A549 (cell line): ENCODE results near the gene ZNF423. TPM values are rescaled to one million over a fixed set of nuclear protein-coding genes. Genes with fewer than 3 reads are reported as not detected.

Source experiments
- ATAC-seq, 2 experiments: fragments of 200-7000 bp in 1 of 2; fragments of >200 bp in 1 of 2; cut with Nextera tagmentation in 1 of 2; cut with Tn5 transposase in 1 of 2; 3 replicates each; pipeline versions ENCODE4 v1.8.0 to v1.9.1; 2018 to 2020; ENCODE audit warnings: mild to moderate bottlenecking in 1 of 2, moderate library complexity in 1 of 2
- CTCF ChIA-PET: fragments of 300-600 bp; sonication (Branson Sonifier 250); formaldehyde crosslinking; extraction: SDS; loops from one replicate; lab custom pipeline; 2021; ENCODE audit warnings: antibody characterized with exemption, inconsistent platforms; lab: Yijun Ruan, JAX
- POLR2A ChIA-PET: fragments of 350-600 bp; formaldehyde crosslinking; extraction: SDS; loops from one replicate; lab custom pipeline; 2021; ENCODE audit warnings: antibody characterized with exemption, inconsistent platforms; lab: Yijun Ruan, JAX
- DNase-seq, 2 experiments: peaks; one replicate each; pipeline versions ENCODE4 v3.0.0 to v3.0.0-alpha.2; 2011 to 2016; ENCODE audit warnings: low read depth in 1 of 2, low spot score in 1 of 2
- FAIRE-seq: peaks from 2 replicates; lab custom pipeline; 2011; peaks lifted over from hg19 to GRCh38; lab: Jason Lieb, UNC
- H3K27ac ChIP-seq, 2 experiments: fragments of >200 bp; sonication (Bioruptor Twin); formaldehyde crosslinking; 3 replicates each; pipeline ENCODE4 v1.5.1; 2016 to 2017
- H3K4me1 ChIP-seq: fragments of >200 bp; sonication (Bioruptor Twin); formaldehyde crosslinking; 3 replicates; pipeline ENCODE4 v1.6.1; 2016
- H3K4me2 ChIP-seq: fragments of >200 bp; sonication (Bioruptor Twin); formaldehyde crosslinking; 3 replicates; pipeline ENCODE4 v1.6.1; 2016
- H3K4me3 ChIP-seq: fragments of >200 bp; sonication (Bioruptor Twin); formaldehyde crosslinking; 3 replicates; pipeline ENCODE4 v1.5.1; 2016
- H3K9me3 ChIP-seq: fragments of >200 bp; sonication (Bioruptor Twin); formaldehyde crosslinking; 3 replicates; pipeline ENCODE4 v1.6.1; 2016
- ATOH8 ChIP-seq: fragments of 250-450 bp; sonication (Bioruptor Pico); IDR thresholded peaks from 2 replicates; pipeline ENCODE4 v1.5.0; 2020; ENCODE audit warnings: low read depth, mild to moderate bottlenecking, moderate library complexity
- CBX2 ChIP-seq: fragments of 200-600 bp; sonication (generic); IDR thresholded peaks from 2 replicates; pipeline ENCODE4 v1.6.1; 2016; ENCODE audit warnings: low read depth, mild to moderate bottlenecking, borderline replicate concordance
- CBX8 ChIP-seq: fragments of 200-600 bp; sonication (generic); IDR thresholded peaks from 2 replicates; pipeline ENCODE4 v1.6.1; 2016
- CEBPB ChIP-seq, 2 experiments: fragments of >200 bp in 1 of 2; sonication (Bioruptor Twin) in 1 of 2; formaldehyde crosslinking in 1 of 2; IDR thresholded peaks; 2 replicates each; pipeline ENCODE4 v1.6.1; 2012 to 2016
- CHD2 ChIP-seq: fragments of 150-350 bp; IDR thresholded peaks from 2 replicates; pipeline ENCODE4 v1.6.1; 2014; ENCODE audit warnings: low read length; ENCODE audit not compliant: partially characterized antibody
- E2F6 ChIP-seq: IDR thresholded peaks from 2 replicates; pipeline ENCODE4 v1.6.1; 2012; ENCODE audit warnings: low read depth, borderline replicate concordance
- EP300 ChIP-seq, 2 experiments: fragments of >200 bp; sonication (Bioruptor Twin); formaldehyde crosslinking; IDR thresholded peaks; 2 replicates in 1 of 2; 3 replicates in 1 of 2; pipeline ENCODE4 v1.6.1; 2016 to 2017
- HDAC2 ChIP-seq: fragments of 200-600 bp; sonication (generic); IDR thresholded peaks from 2 replicates; pipeline ENCODE4 v1.6.1; 2016
- HEYL ChIP-seq: fragments of 250-450 bp; sonication (Bioruptor Pico); IDR thresholded peaks from 2 replicates; pipeline ENCODE4 v1.8.0; 2021; ENCODE audit warnings: mild to moderate bottlenecking, moderate library complexity
- HOXA7 ChIP-seq: fragments of 250-450 bp; sonication (Bioruptor Pico); IDR thresholded peaks from 2 replicates; pipeline ENCODE4 v1.5.0; 2020; ENCODE audit warnings: mild to moderate bottlenecking, moderate library complexity
- HOXB13 ChIP-seq: fragments of 250-450 bp; sonication (Bioruptor Pico); IDR thresholded peaks from 2 replicates; pipeline ENCODE4 v1.5.0; 2020; ENCODE audit warnings: low read depth, mild to moderate bottlenecking, moderate library complexity
- JUN ChIP-seq, 2 experiments: fragments of >200 bp; sonication (Bioruptor Twin); formaldehyde crosslinking; IDR thresholded peaks; 2 replicates in 1 of 2; 3 replicates in 1 of 2; pipeline ENCODE4 v1.6.1; 2016 to 2017
- JUNB ChIP-seq: fragments of >200 bp; sonication (Bioruptor Twin); formaldehyde crosslinking; IDR thresholded peaks from 2 replicates; pipeline ENCODE4 v1.6.1; 2016
- KDM1A ChIP-seq: fragments of 200-600 bp; sonication (generic); IDR thresholded peaks from 2 replicates; pipeline ENCODE4 v1.6.1; 2016; ENCODE audit warnings: low read depth, mild to moderate bottlenecking
- KDM5A ChIP-seq: fragments of 200-600 bp; sonication (generic); IDR thresholded peaks from 2 replicates; pipeline ENCODE4 v1.6.1; 2016; ENCODE audit warnings: antibody characterized with exemption, mild to moderate bottlenecking
- MAX ChIP-seq: IDR thresholded peaks from 2 replicates; pipeline ENCODE4 v1.6.1; 2012
- MYC ChIP-seq: IDR thresholded peaks from 2 replicates; pipeline ENCODE4 v1.6.1; 2012; ENCODE audit warnings: mild to moderate bottlenecking, inconsistent platforms, low read length, improper control_type of control experiment, borderline replicate concordance
- NFE2L2 ChIP-seq: fragments of 150-350 bp; conservative IDR thresholded peaks from 2 replicates; pipeline ENCODE4 v1.6.1; 2014; ENCODE audit warnings: low read length
- NPAS2 ChIP-seq: fragments of 250-450 bp; sonication (Bioruptor Pico); IDR thresholded peaks from 2 replicates; pipeline ENCODE4 v1.8.0; 2022; ENCODE audit warnings: mild to moderate bottlenecking, moderate library complexity, borderline replicate concordance
- POLR2AphosphoS2 ChIP-seq: conservative IDR thresholded peaks from 2 replicates; pipeline ENCODE4 v1.6.1; 2012; ENCODE audit warnings: low read length, improper control_type of control experiment, inconsistent platforms
- RARB ChIP-seq: fragments of 250-450 bp; sonication (Bioruptor Pico); IDR thresholded peaks from 2 replicates; pipeline ENCODE4 v1.8.0; 2021; ENCODE audit warnings: mild to moderate bottlenecking, moderate library complexity
- RNF2 ChIP-seq: fragments of 200-600 bp; sonication (generic); IDR thresholded peaks from 2 replicates; pipeline ENCODE4 v1.6.1; 2016; ENCODE audit warnings: low read depth, mild to moderate bottlenecking, antibody characterized with exemption, moderate library complexity, borderline replicate concordance
- SMC3 ChIP-seq: fragments of >200 bp; sonication (Bioruptor Twin); formaldehyde crosslinking; IDR thresholded peaks from 3 replicates; pipeline ENCODE4 v1.6.1; 2018; ENCODE audit warnings: inconsistent platforms
- TP53 ChIP-seq: fragments of 250-450 bp; sonication (Bioruptor Pico); IDR thresholded peaks from 2 replicates; pipeline ENCODE4 v1.5.0; 2021; ENCODE audit warnings: mild to moderate bottlenecking, moderate library complexity
- USF2 ChIP-seq: fragments of 450-650 bp; IDR thresholded peaks from 2 replicates; pipeline ENCODE4 v1.6.1; 2014; ENCODE audit warnings: antibody characterized with exemption
- ZNF302 ChIP-seq: fragments of 250-450 bp; sonication (Bioruptor Pico); IDR thresholded peaks from 2 replicates; pipeline ENCODE4 v1.9.0; 2021; ENCODE audit warnings: inconsistent platforms, mild to moderate bottlenecking, moderate library complexity
- WGBS: methylation state at CpG from one replicate; pipeline ENCODE4 v1.1.6; 2017; ENCODE audit errors: missing lambda C conversion rate; 5-methylcytosine and 5-hydroxymethylcytosine counted together
- polyA plus RNA-seq, 4 experiments: library from polyadenylated mRNA; depleted of rRNA in 3 of 4; stranded (reverse); fragments of >200 nt; fragmentation: RNase III in 1 of 4; extraction: RNeasy Plus Mini Kit Qiagen cat#74134 plus additional on column Dnase treatment in 1 of 4; gene quantifications; 2 replicates in 3 of 4; 3 replicates in 1 of 4; pipeline ENCODE4 v1.2.3, GENCODE V29; 2011 to 2017

Gene ZNF423
- polyA plus RNA-seq, 2 of the 4 experiments (the other 2 are of a cell fraction): 0.04 to 0.10 TPM

- CTCF ChIA-PET: no interaction called here
- DNase-seq (no peak), FAIRE-seq (no peak), ATAC-seq (no peak)
- TF ChIP-seq HOXB13 (CRISPR knock-in tag) (no peak), HEYL (CRISPR knock-in tag) (no peak), HOXA7 (CRISPR knock-in tag) (no peak), USF2 (no peak), NPAS2 (CRISPR knock-in tag) (no peak), ATOH8 (CRISPR knock-in tag) (no peak), MYC (no peak), RARB (CRISPR knock-in tag) (no peak), CBX8 (no peak)
- H3K4me1 ChIP-seq: no peaks in the 10 kb centered on the region
- H3K27ac ChIP-seq: no peak overlapping the region
- no peak overlapping the region for H3K4me2 ChIP-seq
- no peaks in the 10 kb centered on the region for H3K9me3 ChIP-seq
- WGBS: 16% methylated on average over 5 of the region's 5 CpGs
- H3K4me3 ChIP-seq: no peak overlapping the region
- POLR2A ChIA-PET: no interaction called here
Observed at GRCh38 chr16:49550140-49550539, 305.8 kb downstream of the ZNF423 start.

GRCh38 chr16:49548325-49548970 lies 307.5 kb downstream of the ZNF423 start:
- H3K9me3 ChIP-seq: no peaks in the 10 kb centered on the region
- no peak overlapping the region for H3K4me3 ChIP-seq
- ATAC-seq (no peak), FAIRE-seq (no peak), DNase-seq (no peak)
- 12% methylated on average over 14 of the region's 14 CpGs for WGBS
- ChIA-PET POLR2A (no interaction called here), CTCF (interaction anchor here (0.6 to 1.0 kb wide), 2 partner anchors 125 to 309 kb away, joined by 3 read pairs; no protein-coding TSS in a partner anchor)
- H3K4me2 ChIP-seq: no peak overlapping the region
- TF ChIP-seq E2F6 (no peak), HDAC2 (no peak), ZNF302 (no peak), NFE2L2 (no peak), EP300 (IDR thresholded peaks at IDR 0.05) (no peak), CEBPB (IDR thresholded peaks at IDR 0.05) (no peak), POLR2AphosphoS2 (no peak), JUN (IDR thresholded peaks at IDR 0.05) (no peak), RNF2 (no peak), KDM1A (no peak), KDM5A (no peak), MAX (no peak), CHD2 (no peak)
- H3K27ac ChIP-seq: no peak overlapping the region
- H3K4me1 ChIP-seq: no peaks in the 10 kb centered on the region; the same call in 2 of the 3 replicates

GRCh38 chr16:49547448-49547847 lies 308.5 kb downstream of the ZNF423 start:
- ChIA-PET POLR2A (no interaction called here), CTCF (no interaction called here)
- ATAC-seq (no peak), FAIRE-seq (no peak), DNase-seq (no peak)
- H3K4me1 ChIP-seq: peaks cover 6% of the 10 kb centered on the region; the same call in 1 of the 3 replicates
- WGBS: 63% methylated on average over 5 of the region's 9 CpGs
- no peaks in the 10 kb centered on the region for H3K9me3 ChIP-seq
- H3K4me2 ChIP-seq: no peak overlapping the region
- no peak overlapping the region for H3K4me3 ChIP-seq
- TF ChIP-seq CBX2 (no peak), SMC3 (no peak), JUNB (no peak), TP53 (CRISPR knock-in tag) (no peak)
- H3K27ac ChIP-seq: no peak overlapping the region
